ENCODE measurements around the gene CD300LG. TPM values are rescaled to one million over a fixed set of nuclear protein-coding genes. Genes with fewer than 3 reads are reported as not detected.
A peak's percentile ranks its signal among the peaks of the same experiment; 100 is the strongest.

Gene CD300LG
- total and polyA plus RNA-seq, 2 donors from 2014 or later = 1.2 to 3.1 TPM

DNA sequence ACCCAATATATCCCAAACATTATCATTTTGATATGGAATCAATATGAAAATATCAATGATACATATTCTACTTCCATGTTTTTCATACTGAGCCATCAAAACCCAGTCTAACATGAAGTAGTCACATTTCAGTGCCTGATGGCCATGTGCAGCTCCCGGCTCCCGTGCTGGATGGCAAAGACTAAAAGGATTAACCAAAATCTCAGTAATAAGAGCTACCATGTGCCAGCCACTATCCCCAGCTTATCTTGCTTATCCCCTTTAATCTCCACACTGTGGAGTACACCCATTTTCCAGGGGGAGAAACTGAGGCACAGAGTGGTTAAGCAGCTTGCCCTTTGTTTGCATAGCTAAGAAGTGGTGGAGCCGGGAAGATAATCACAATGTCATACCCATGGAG, 9.2 kb downstream of the CD300LG start:
- TF ChIP-seq CTCF (IDR thresholded peaks at IDR 0.05; ENCODE audit: borderline replicate concordance, extremely low read depth, insufficient read depth) = no peak
- no peak overlapping the region for H3K4me3 ChIP-seq (ENCODE audit: low read length in 3 of 3)

DNA sequence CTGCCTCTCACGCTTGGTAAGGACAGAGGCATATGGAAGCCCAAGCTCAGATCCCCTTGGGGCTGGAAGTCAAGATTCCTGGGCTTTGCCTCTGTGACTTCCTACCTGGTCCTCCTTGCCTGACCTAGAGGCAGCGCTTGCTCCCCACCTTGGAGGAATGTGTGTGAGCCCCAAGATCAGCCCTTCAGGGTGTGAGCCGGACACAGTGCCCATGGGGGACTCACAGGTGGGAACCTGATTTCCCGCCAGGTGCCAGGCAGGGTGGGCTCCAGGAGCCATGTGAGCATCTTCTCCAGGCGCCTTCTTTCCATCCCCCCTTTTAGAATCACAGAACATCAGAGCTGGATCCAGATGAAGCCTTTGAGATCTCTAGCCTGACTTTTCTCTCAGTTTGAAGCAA, 10.2 kb downstream of the CD300LG start:
- Histone ChIP-seq H3K27ac (ENCODE audit: low read depth in 2 of 2, low read length in 2 of 2) (no peak overlapping the region), H3K9me3 (ENCODE audit: control insufficient read depth in 2 of 3, insufficient read depth in 1 of 3, low read length in 3 of 3) (no peaks in the 10 kb centered on the region), H3K36me3 (ENCODE audit: control insufficient read depth in 2 of 3, insufficient read depth in 3 of 3, low read length in 3 of 3) (no peaks in the 10 kb centered on the region), H3K9ac (ENCODE audit: low read length in 3 of 3) (no peak overlapping the region), H3K4me3 (ENCODE audit: low read length in 3 of 3) (no peak overlapping the region), H3K27me3 (ENCODE audit: control insufficient read depth, insufficient read depth, low read length) (no peaks in the 10 kb centered on the region), H3K4me1 (ENCODE audit: control insufficient read depth in 2 of 3, insufficient read depth in 2 of 3, low read depth in 1 of 3, low read length in 3 of 3) (peaks cover 0 to 2% (median 0%) of the 10 kb centered on the region in 3 donors)
- FAIRE-seq = no peak
- TF ChIP-seq CTCF (IDR thresholded peaks at IDR 0.05; ENCODE audit: borderline replicate concordance, extremely low read depth, insufficient read depth) = no peak
- intact Hi-C loops (cut with DNase I) = no loop called here
- DNase-seq = peak in 2 of 5 donors; percentile 22 to 55

More for the DNA sequence above, 9.2 kb downstream of the CD300LG start:
- intact Hi-C loops (cut with DNase I) = no loop called here
- Histone ChIP-seq H3K36me3 (ENCODE audit: control insufficient read depth in 2 of 3, insufficient read depth in 3 of 3, low read length in 3 of 3) (no peaks in the 10 kb centered on the region), H3K27me3 (ENCODE audit: control insufficient read depth, insufficient read depth, low read length) (no peaks in the 10 kb centered on the region), H3K27ac (ENCODE audit: low read depth in 2 of 2, low read length in 2 of 2) (no peak overlapping the region), H3K4me1 (ENCODE audit: control insufficient read depth in 2 of 3, insufficient read depth in 2 of 3, low read depth in 1 of 3, low read length in 3 of 3) (peaks cover 0 to 2% (median 0%) of the 10 kb centered on the region in 3 donors), H3K9ac (ENCODE audit: low read length in 3 of 3) (no peak overlapping the region), H3K9me3 (ENCODE audit: control insufficient read depth in 2 of 3, insufficient read depth in 1 of 3, low read length in 3 of 3) (no peaks in the 10 kb centered on the region)
- FAIRE-seq (no peak), DNase-seq (no peak)

DNA sequence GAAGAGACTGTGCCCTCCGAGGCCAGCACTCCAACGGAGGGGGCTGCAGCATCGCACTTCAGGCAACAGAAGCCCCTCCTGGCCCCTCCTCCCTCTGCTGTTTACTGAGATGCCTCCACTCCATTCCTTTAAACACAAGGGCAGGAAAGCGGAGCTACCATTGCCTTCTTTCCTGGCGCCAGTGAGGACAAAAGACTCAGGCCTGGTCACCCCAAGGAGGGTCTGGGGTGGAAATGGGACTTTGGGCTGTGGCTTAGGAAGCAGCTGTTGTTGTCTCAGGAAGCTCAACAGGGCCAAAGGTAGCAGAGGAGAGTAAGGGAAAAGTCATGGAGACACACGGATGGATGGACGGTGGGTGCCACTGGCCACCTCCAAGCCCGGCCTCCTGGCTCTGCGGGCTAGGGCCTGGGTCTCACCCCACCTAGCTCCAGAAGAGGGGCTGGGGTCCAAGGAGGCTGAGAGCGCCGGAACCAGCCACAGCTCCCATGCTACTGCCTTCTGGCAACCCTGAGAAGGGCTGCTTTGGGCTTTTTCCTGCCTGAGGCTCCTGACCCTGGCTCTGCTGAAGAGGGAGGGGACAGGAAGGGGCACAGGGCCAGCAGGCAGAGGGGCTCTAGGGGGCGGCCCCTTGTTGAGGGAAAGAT, 11.1 kb downstream of the CD300LG start:
- H3K9ac ChIP-seq (ENCODE audit: low read length in 3 of 3) = no peak overlapping the region
- H3K27ac ChIP-seq (ENCODE audit: low read depth in 2 of 2, low read length in 2 of 2) = no peak overlapping the region
- DNase-seq (peak in 2 of 5 donors; percentile 35 to 68), FAIRE-seq (no peak)
- no peaks in the 10 kb centered on the region for H3K36me3 ChIP-seq (ENCODE audit: control insufficient read depth in 2 of 3, insufficient read depth in 3 of 3, low read length in 3 of 3)
- H3K9me3 ChIP-seq (ENCODE audit: control insufficient read depth in 2 of 3, insufficient read depth in 1 of 3, low read length in 3 of 3) = no peaks in the 10 kb centered on the region
- no peak overlapping the region for H3K4me3 ChIP-seq (ENCODE audit: low read length in 3 of 3)
- no peaks in the 10 kb centered on the region for H3K27me3 ChIP-seq (ENCODE audit: control insufficient read depth, insufficient read depth, low read length)
- H3K4me1 ChIP-seq (ENCODE audit: control insufficient read depth in 2 of 3, insufficient read depth in 2 of 3, low read depth in 1 of 3, low read length in 3 of 3) = peaks cover 0 to 2% (median 0%) of the 10 kb centered on the region in 3 donors
- intact Hi-C loops (cut with DNase I) = no loop called here
- no peak for TF ChIP-seq CTCF (IDR thresholded peaks at IDR 0.05; ENCODE audit: borderline replicate concordance, extremely low read depth, insufficient read depth)
